ENCODE measurements around the gene DCST2.

DCST2 gene

GRCh38 chr1:155026588-155026987 is 7.0 kb downstream of the DCST2 start:
- no peak for DNase-seq (ENCODE audit: low read depth)

- DNase-seq (ENCODE audit: low read depth): no peak
Measured at GRCh38 chr1:155026154-155026553, 7.4 kb downstream of the DCST2 start.

GRCh38 chr1:155024315-155024714 is 9.3 kb downstream of the DCST2 start:
- no peak for DNase-seq (ENCODE audit: low read depth)

- no peak for DNase-seq (ENCODE audit: low read depth)
Measured at GRCh38 chr1:155023627-155024026, 10.0 kb downstream of the DCST2 start.

GRCh38 chr1:155022927-155023236 is 10.7 kb downstream of the DCST2 start:
- no peak for DNase-seq (ENCODE audit: low read depth)

GRCh38 chr1:155022136-155022926 is 11.2 kb downstream of the DCST2 start:
- no peak for DNase-seq (ENCODE audit: low read depth)

GRCh38 chr1:155019377-155020245 is 14.0 kb downstream of the DCST2 start:
- DNase-seq (ENCODE audit: low read depth): no peak

GRCh38 chr1:155018617-155019348 is 14.8 kb downstream of the DCST2 start:
- DNase-seq (ENCODE audit: low read depth): no peak

GRCh38 chr1:155017946-155018316 is 15.7 kb downstream of the DCST2 start:
- no peak for DNase-seq (ENCODE audit: low read depth)

GRCh38 chr1:155017041-155017945 is 16.3 kb downstream of the DCST2 start:
- DNase-seq (ENCODE audit: low read depth): peak; percentile 82

GRCh38 chr1:155016231-155016831 is 17.2 kb downstream of the DCST2 start:
- DNase-seq (ENCODE audit: low read depth): no peak

- no peak for DNase-seq (ENCODE audit: low read depth)
Measured at GRCh38 chr1:155015527-155016230, 17.9 kb downstream of the DCST2 start.

GRCh38 chr1:155014709-155015508 is 18.7 kb downstream of the DCST2 start:
- DNase-seq (ENCODE audit: low read depth): no peak

- no peak for DNase-seq (ENCODE audit: low read depth)
Measured at GRCh38 chr1:155013632-155014031, 19.9 kb downstream of the DCST2 start.

- no peak for DNase-seq (ENCODE audit: low read depth)
Measured at GRCh38 chr1:155012776-155013602, 20.6 kb downstream of the DCST2 start.

GRCh38 chr1:155012026-155012546 is 21.5 kb downstream of the DCST2 start:
- no peak for DNase-seq (ENCODE audit: low read depth)

GRCh38 chr1:155011437-155012025 is 22.1 kb downstream of the DCST2 start:
- no peak for DNase-seq (ENCODE audit: low read depth)

GRCh38 chr1:155011004-155011416 is 22.6 kb downstream of the DCST2 start:
- no peak for DNase-seq (ENCODE audit: low read depth)

All from activated gamma-delta T cell treated with anti-CD3 and anti-CD28 coated beads, Interleukin-2, amount 50 U/mL, for 16 hours (primary cell).